Suppressor macrophage treated with lipopolysaccharide for 1 hour (primary cell): ENCODE results near the gene DTWD2.
"Not testable (repeated sequence)": the region's sequence is repeated elsewhere in the genome, so short reads cannot be mapped to it uniquely, and the experiment has no call there.

Experiments used
- DNase-seq, 3 donors: peaks; one replicate each; pipeline ENCODE4 v3.0.0-alpha.2; 2020 to 2022

The DTWD2 gene

GRCh38 chr5:118987988-118988865 lies at the start of gene DTWD2:
Gene DTWD2 (minus strand): TSS chr5:118988547. CDS start chr5:118988511, 36 bp downstream.
- peak; percentile 95 to 97 (median 96) for DNase-seq

- no peak for DNase-seq
Observed at GRCh38 chr5:119037496-119038215, 49.3 kb upstream of the DTWD2 start.

GRCh38 chr5:119036101-119036762 lies 47.9 kb upstream of the DTWD2 start:
- peak; percentile 56 to 88 (median 83) for DNase-seq

- no peak for DNase-seq
Observed at GRCh38 chr5:119033135-119033534, 44.8 kb upstream of the DTWD2 start.

- DNase-seq, result peak; percentile 86 to 94 (median 89)
Observed at GRCh38 chr5:119032656-119033055, 44.3 kb upstream of the DTWD2 start.

GRCh38 chr5:119031905-119032304 lies 43.6 kb upstream of the DTWD2 start:
- DNase-seq, result peak; percentile 84 to 90 (median 88)

- peak in 1 of 3 donors; percentile 50 for DNase-seq
Observed at GRCh38 chr5:119031011-119031886, 42.9 kb upstream of the DTWD2 start.

- no peak for DNase-seq
Observed at GRCh38 chr5:119028575-119028974, 40.2 kb upstream of the DTWD2 start.

- no peak for DNase-seq
Observed at GRCh38 chr5:119022773-119023172, 34.4 kb upstream of the DTWD2 start.

- peak; percentile 41 to 72 (median 65) for DNase-seq
Observed at GRCh38 chr5:119022017-119022745, 33.8 kb upstream of the DTWD2 start.

- no peak for DNase-seq
Observed at GRCh38 chr5:119021149-119021732, 32.9 kb upstream of the DTWD2 start.

- DNase-seq, result peak; percentile 45 to 55 (median 50)
Observed at GRCh38 chr5:119019949-119020348, 31.6 kb upstream of the DTWD2 start.

GRCh38 chr5:119019501-119019900 lies 31.2 kb upstream of the DTWD2 start:
- DNase-seq, result peak; percentile 45 to 91 (median 85)

- peak in 1 of 3 donors; percentile 32 for DNase-seq
Observed at GRCh38 chr5:119017994-119018393, 29.6 kb upstream of the DTWD2 start.

GRCh38 chr5:119016125-119016774 lies 27.9 kb upstream of the DTWD2 start:
- peak; percentile 24 to 50 (median 38) for DNase-seq

- DNase-seq, result no peak
Observed at GRCh38 chr5:119011186-119011585, 22.8 kb upstream of the DTWD2 start.

GRCh38 chr5:119010206-119010605 lies 21.9 kb upstream of the DTWD2 start:
- no peak for DNase-seq

GRCh38 chr5:119009131-119009530 lies 20.8 kb upstream of the DTWD2 start:
- DNase-seq, result no peak

- no peak for DNase-seq
Observed at GRCh38 chr5:118999696-119000095, 11.3 kb upstream of the DTWD2 start.

GRCh38 chr5:118998861-118999260 lies 10.5 kb upstream of the DTWD2 start:
- not testable (repeated sequence) for DNase-seq

GRCh38 chr5:118996098-118996497 lies 7.8 kb upstream of the DTWD2 start:
- no peak for DNase-seq
